GM12872 (cell line): ENCODE data around the gene OXGR1.

Experiments used
- TF ChIP-seq, protein P1 (sequence below): IDR thresholded peaks from 3 replicates; pipeline ENCODE4 v1.5.1; 2011; ENCODE audit warnings: low read depth, mild to moderate bottlenecking, low read length, moderate library complexity; ENCODE audit not compliant: insufficient read depth

Gene OXGR1

DNA sequence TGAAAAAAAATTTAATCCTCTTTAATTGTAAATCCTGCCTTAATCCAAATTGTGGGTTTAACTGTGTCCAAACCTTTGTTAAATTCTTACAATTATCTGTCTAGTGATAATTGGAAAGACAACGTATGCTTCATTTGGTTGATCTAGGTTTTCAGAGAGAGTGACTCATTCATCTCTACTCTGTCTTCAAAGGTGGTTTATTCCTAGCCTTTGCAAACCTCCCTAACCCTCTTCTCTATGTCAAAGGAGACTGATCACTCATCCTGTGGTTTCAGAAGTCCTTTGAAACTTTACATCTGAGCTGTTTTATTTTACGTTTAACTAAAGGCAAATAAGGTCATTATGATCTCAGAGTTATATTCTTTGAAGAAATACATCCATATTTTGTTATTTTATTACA is 8.8 kb upstream of the OXGR1 start:
- TF ChIP-seq, protein P1, sequence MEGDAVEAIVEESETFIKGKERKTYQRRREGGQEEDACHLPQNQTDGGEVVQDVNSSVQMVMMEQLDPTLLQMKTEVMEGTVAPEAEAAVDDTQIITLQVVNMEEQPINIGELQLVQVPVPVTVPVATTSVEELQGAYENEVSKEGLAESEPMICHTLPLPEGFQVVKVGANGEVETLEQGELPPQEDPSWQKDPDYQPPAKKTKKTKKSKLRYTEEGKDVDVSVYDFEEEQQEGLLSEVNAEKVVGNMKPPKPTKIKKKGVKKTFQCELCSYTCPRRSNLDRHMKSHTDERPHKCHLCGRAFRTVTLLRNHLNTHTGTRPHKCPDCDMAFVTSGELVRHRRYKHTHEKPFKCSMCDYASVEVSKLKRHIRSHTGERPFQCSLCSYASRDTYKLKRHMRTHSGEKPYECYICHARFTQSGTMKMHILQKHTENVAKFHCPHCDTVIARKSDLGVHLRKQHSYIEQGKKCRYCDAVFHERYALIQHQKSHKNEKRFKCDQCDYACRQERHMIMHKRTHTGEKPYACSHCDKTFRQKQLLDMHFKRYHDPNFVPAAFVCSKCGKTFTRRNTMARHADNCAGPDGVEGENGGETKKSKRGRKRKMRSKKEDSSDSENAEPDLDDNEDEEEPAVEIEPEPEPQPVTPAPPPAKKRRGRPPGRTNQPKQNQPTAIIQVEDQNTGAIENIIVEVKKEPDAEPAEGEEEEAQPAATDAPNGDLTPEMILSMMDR, result no peak

DNA sequence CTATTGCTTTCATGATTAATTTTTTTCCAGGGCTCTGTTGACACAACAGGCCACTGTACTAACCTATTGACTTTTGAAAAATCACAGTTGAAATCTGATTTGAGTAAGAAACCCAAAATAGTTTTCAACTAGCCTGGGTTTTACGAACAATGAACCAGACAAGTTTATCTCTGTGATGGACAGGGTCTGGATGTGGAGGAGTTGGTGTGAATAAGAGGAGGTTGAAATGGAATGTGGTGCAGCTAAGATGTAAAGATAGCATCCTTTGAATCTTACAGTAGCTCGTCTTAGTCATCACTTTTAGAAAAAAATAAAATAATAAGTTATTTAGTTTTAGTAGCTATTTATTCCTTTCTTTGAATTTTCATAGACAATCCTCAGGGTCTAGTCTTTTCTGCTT is 8.3 kb upstream of the OXGR1 start:
- TF ChIP-seq, protein P1, result no peak

DNA sequence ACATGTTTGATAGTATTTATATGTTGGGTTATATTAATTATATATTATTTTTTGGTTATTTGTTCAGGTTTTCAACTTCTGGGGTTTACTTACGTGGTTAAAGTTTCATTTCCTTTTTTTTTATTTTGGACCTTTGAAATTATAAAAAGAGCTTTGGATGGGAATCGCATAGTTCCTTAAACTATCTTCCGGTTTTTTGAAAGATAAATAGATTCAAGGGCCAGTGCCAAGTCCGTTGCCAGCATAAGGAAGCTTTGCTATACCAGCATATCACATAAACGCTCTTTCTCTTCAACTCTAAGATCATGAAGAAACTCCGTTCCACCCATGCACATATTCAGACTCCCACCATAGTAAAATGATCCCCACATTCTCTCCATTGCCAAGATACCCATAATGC is 7.4 kb upstream of the OXGR1 start:
- TF ChIP-seq, protein P1, result no peak

- TF ChIP-seq, protein P1, result no peak
These were observed 6.1 kb upstream of the OXGR1 start for GRCh38 chr13:97000295-97000925.

GRCh38 chr13:96999091-96999490 is 4.8 kb upstream of the OXGR1 start:
- TF ChIP-seq, protein P1, result no peak

DNA sequence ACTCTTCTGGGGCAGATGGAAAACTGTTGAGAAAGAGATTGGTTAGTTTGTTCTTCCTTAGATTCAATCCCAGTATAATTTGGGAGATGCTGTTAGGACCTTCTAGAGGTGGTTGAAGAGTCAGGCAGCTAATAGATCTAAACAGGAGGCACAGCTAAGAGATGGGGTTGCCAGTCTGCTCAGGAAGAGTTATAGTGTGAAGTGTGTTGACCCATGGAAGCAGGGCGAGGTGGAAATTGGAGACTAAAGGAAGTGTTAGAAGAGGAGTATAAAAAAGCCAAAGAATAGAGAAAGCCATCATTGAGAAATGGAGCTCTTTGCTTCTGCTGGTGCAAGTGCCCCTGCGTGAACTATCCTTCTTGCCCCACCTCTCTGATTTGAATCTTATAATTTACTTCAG is 3.8 kb upstream of the OXGR1 start:
- TF ChIP-seq, protein P1, result no peak

GRCh38 chr13:96996886-96997285 is 2.6 kb upstream of the OXGR1 start:
- TF ChIP-seq, protein P1, result no peak
